ELF-1 (cell line): ENCODE results near the gene CYTH4.

Experiments used
- DNase-seq: peaks from one replicate; pipeline ENCODE4 v3.0.0-alpha.2; 2016; ENCODE audit warnings: low read depth, low spot score

Gene CYTH4

GRCh38 chr22:37345863-37346504 lies 63.7 kb downstream of the CYTH4 start:
- DNase-seq: no peak

GRCh38 chr22:37346505-37346895 lies 64.2 kb downstream of the CYTH4 start:
- DNase-seq: no peak

GRCh38 chr22:37349043-37349814 lies 66.9 kb downstream of the CYTH4 start:
- no peak for DNase-seq

GRCh38 chr22:37351232-37351631 lies 68.9 kb downstream of the CYTH4 start:
- no peak for DNase-seq

GRCh38 chr22:37352481-37352880 lies 70.2 kb downstream of the CYTH4 start:
- DNase-seq: no peak

GRCh38 chr22:37353839-37354238 lies 71.5 kb downstream of the CYTH4 start:
- DNase-seq: no peak

- no peak for DNase-seq
These were observed 72.0 kb downstream of the CYTH4 start for GRCh38 chr22:37354261-37354660.

- DNase-seq: no peak
These were observed 72.4 kb downstream of the CYTH4 start for GRCh38 chr22:37354670-37355069.

GRCh38 chr22:37355174-37355573 lies 72.9 kb downstream of the CYTH4 start:
- no peak for DNase-seq

GRCh38 chr22:37356922-37357321 lies 74.6 kb downstream of the CYTH4 start:
- DNase-seq: no peak

GRCh38 chr22:37357446-37358075 lies 75.3 kb downstream of the CYTH4 start:
- DNase-seq: no peak

GRCh38 chr22:37358386-37358785 lies 76.1 kb downstream of the CYTH4 start:
- DNase-seq: no peak

- no peak for DNase-seq
These were observed 76.6 kb downstream of the CYTH4 start for GRCh38 chr22:37358917-37359316.

GRCh38 chr22:37362621-37363020 lies 80.3 kb downstream of the CYTH4 start:
- no peak for DNase-seq

GRCh38 chr22:37363261-37363992 lies 81.1 kb downstream of the CYTH4 start:
- DNase-seq: no peak
